Suprapubic skin (tissue), 4 donors: Measurements from ENCODE around the gene BRME1. TPM values are rescaled to one million over a fixed set of nuclear protein-coding genes. Genes with fewer than 3 reads are reported as not detected.
"Not testable (repeated sequence)": the region's sequence is repeated elsewhere in the genome, so short reads cannot be mapped to it uniquely, and the experiment has no call there.

Experiments
- DNase-seq, 2 donors: peaks; one replicate each; pipeline ENCODE4 v3.0.0-alpha.2; 2019; ENCODE audit warnings: low spot score in 2 of 2
- H3K27ac ChIP-seq: fragments of 200-600 bp; sonication (generic); one replicate; pipeline ENCODE4 v1.5.1; 2019
- H3K27me3 ChIP-seq: fragments of 200-600 bp; sonication (generic); one replicate; pipeline ENCODE4 v1.5.1; 2019
- H3K36me3 ChIP-seq: fragments of 200-600 bp; sonication (generic); one replicate; pipeline ENCODE4 v1.5.1; 2019
- H3K4me1 ChIP-seq: fragments of 200-600 bp; sonication (generic); one replicate; pipeline ENCODE4 v1.5.1; 2019
- H3K4me3 ChIP-seq: fragments of 200-600 bp; sonication (generic); one replicate; pipeline ENCODE4 v1.5.1; 2019; ENCODE audit warnings: mild to moderate bottlenecking
- H3K9me3 ChIP-seq: fragments of 200-600 bp; sonication (generic); one replicate; pipeline ENCODE4 v1.5.1; 2019
- EP300 ChIP-seq: sonication (generic); formaldehyde crosslinking; IDR thresholded peaks from one replicate; pipeline ENCODE4 v1.6.1; 2017; ENCODE audit warnings: antibody characterized with exemption
- POLR2A ChIP-seq, 2 donors: fragments of 450-650 bp; IDR thresholded peaks; one replicate each; pipeline ENCODE4 v1.6.1; 2017; ENCODE audit warnings: antibody characterized with exemption in 2 of 2, mild to moderate bottlenecking in 2 of 2, moderate library complexity in 2 of 2
- POLR2AphosphoS5 ChIP-seq, 3 donors: sonication (generic); formaldehyde crosslinking; IDR thresholded peaks; one replicate each; pipeline ENCODE4 v1.6.1; 2017; ENCODE audit warnings: antibody characterized with exemption in 3 of 3
- WGBS: methylation state at CpG from one replicate; pipeline ENCODE4 v1.1.5; 2018; 5-methylcytosine and 5-hydroxymethylcytosine counted together
- total RNA-seq, 4 donors: library from RNA; depleted of rRNA; stranded (reverse); fragments of >200 nt; gene quantifications; one replicate each; pipeline ENCODE4 v1.1.0, GENCODE V29; 2016
- TF ChIP-seq, protein P1 (sequence below), 2 donors: fragments of 200-600 bp in 1 of 2; fragments of 450-650 bp in 1 of 2; sonication (generic) in 1 of 2; IDR thresholded peaks; one replicate each; pipeline ENCODE4 v1.5.1; 2016 to 2019; ENCODE audit warnings: antibody characterized with exemption in 2 of 2, mild to moderate bottlenecking in 1 of 2, moderate library complexity in 1 of 2

BRME1 gene
- total RNA-seq, 4 donors from 2014 or later, result 7.6 to 23.0 (median 9.9) TPM

DNA sequence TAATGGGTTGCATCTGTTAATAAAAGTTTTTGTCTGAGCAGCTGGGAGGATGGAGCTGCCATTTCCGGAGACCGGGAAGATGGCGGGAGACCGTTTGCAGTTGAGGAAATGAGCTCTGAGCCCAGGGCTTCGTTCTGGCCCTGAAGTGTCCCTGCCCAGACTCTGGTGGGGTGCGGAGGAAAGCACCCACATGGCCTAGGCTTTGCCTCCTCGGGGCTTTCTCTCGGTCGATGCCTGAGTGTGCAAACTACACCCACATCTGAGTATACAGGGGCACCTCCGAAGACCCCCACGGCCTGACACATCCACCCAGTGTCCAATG lies 44.6 kb downstream of the BRME1 start:
- Histone ChIP-seq H3K4me1 (peaks cover 36% of the 10 kb centered on the region), H3K9me3 (no peaks in the 10 kb centered on the region), H3K36me3 (no peaks in the 10 kb centered on the region), H3K4me3 (peak overlapping the region; percentile 49), H3K27ac (peak overlapping the region; percentile 91), H3K27me3 (no peaks in the 10 kb centered on the region)
- TF ChIP-seq POLR2AphosphoS5 (IDR thresholded peaks at IDR 0.05) (no peak), EP300 (no peak), POLR2A (IDR thresholded peaks at IDR 0.05) (no peak)
- TF ChIP-seq, protein P1, sequence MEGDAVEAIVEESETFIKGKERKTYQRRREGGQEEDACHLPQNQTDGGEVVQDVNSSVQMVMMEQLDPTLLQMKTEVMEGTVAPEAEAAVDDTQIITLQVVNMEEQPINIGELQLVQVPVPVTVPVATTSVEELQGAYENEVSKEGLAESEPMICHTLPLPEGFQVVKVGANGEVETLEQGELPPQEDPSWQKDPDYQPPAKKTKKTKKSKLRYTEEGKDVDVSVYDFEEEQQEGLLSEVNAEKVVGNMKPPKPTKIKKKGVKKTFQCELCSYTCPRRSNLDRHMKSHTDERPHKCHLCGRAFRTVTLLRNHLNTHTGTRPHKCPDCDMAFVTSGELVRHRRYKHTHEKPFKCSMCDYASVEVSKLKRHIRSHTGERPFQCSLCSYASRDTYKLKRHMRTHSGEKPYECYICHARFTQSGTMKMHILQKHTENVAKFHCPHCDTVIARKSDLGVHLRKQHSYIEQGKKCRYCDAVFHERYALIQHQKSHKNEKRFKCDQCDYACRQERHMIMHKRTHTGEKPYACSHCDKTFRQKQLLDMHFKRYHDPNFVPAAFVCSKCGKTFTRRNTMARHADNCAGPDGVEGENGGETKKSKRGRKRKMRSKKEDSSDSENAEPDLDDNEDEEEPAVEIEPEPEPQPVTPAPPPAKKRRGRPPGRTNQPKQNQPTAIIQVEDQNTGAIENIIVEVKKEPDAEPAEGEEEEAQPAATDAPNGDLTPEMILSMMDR (IDR thresholded peaks at IDR 0.05), result no peak
- WGBS, result 27% methylated on average over 9 of the region's 11 CpGs
- no peak for DNase-seq

DNA sequence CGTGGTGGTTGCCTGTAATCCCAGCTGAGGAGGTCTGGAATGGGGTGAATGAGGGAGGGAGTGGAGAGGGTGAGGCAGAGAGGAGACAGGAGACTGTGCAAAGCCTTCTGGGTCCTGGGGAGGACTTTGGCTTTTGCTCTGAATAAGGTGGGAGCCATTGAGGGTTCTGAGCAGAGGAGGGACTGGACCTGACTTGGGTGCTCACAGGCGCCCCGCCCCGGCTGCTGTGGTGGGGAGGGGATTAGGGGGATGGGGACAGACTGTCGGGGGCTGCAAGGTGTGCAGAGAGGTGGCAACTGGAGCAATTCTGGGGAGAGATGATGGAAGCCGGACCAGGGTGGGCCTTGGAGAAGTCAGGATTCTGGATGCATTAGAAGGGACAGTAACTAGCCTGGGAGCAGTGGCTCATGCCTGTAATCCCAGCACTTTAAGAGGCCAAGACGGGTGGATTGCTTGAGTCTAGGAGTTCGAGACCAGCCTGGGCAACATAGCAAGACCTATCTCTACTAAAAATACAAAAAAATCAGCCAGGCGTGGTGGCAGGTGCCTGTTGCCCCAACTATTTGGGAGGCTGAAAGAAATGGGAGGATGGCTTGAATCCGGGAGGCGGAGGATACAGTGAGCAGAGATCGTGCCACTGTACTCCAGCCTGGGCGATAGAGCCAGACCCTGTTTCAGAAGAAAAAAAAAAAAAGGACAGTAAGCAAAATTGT lies 45.1 kb downstream of the BRME1 start:
- Histone ChIP-seq H3K27me3 (no peaks in the 10 kb centered on the region), H3K9me3 (no peaks in the 10 kb centered on the region), H3K27ac (peak overlapping the region; percentile 91), H3K36me3 (no peaks in the 10 kb centered on the region), H3K4me1 (peaks cover 31% of the 10 kb centered on the region), H3K4me3 (peak overlapping the region; percentile 49)
- WGBS, result 68% methylated on average over 13 of the region's 13 CpGs
- TF ChIP-seq EP300, result no peak
- TF ChIP-seq, protein P1 (IDR thresholded peaks at IDR 0.05), result no peak
- DNase-seq, result no peak

DNA sequence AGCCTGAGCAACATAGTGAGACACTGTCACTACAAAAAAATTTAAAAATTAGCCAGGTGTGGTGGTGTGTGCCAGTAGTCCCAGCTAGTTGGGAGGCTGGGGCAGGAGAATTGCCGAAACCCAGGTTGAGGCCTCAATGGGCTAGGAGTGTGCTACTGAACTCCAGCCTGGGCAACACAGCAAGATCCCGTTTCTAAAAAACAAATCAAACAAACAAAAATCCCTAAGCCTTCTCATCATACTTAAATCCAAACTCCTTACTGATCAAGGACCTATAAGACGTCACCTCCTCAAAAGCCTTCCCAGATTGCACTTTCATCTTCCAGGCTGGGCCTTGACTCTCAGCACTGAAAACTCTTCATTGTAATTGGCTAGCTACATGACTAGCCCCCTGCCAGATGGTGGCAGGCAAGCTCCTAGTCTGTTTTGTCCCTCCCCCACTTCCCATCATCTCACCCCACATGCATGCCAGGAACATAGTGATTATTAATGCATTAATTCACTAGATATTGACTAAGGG lies 46.5 kb downstream of the BRME1 start:
- peaks cover 25% of the 10 kb centered on the region for H3K4me1 ChIP-seq
- 91% methylated on average over 3 of the region's 3 CpGs for WGBS
- H3K27ac ChIP-seq, result peak overlapping the region; percentile 38

DNA sequence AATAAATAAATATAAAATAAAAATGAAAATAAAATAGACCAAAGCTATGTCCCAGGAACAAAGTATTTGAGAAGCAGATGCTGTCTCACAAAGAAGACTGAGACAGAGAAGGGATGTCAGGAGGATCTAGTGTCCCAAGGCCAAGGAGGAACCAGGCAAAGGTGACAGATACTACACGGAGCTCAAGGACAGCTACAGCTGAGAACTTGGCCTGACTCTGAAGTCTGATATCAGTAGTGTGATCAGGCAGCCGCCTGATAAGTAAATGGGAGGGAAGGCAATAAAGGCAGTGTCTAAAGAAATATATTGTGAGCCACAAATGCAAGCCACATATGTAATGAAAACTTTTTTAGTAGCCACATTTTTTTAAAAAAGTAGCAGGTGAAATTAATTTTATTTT lies 49.4 kb downstream of the BRME1 start:
- WGBS, result 57% methylated on average over 2 of the region's 2 CpGs
- Histone ChIP-seq H3K9me3 (no peaks in the 10 kb centered on the region), H3K4me3 (no peak overlapping the region), H3K27me3 (no peaks in the 10 kb centered on the region), H3K36me3 (no peaks in the 10 kb centered on the region), H3K4me1 (peaks cover 22% of the 10 kb centered on the region), H3K27ac (no peak overlapping the region)
- no peak for TF ChIP-seq POLR2A (IDR thresholded peaks at IDR 0.05)
- TF ChIP-seq EP300, result no peak
- no peak for TF ChIP-seq POLR2AphosphoS5 (IDR thresholded peaks at IDR 0.05)
- TF ChIP-seq, protein P1 (IDR thresholded peaks at IDR 0.05), result no peak
- no peak for DNase-seq

More for the DNA sequence above, 46.5 kb downstream of the BRME1 start:
- Histone ChIP-seq H3K27me3 (no peaks in the 10 kb centered on the region), H3K9me3 (no peaks in the 10 kb centered on the region), H3K36me3 (no peaks in the 10 kb centered on the region), H3K4me3 (no peak overlapping the region)
- DNase-seq, result no peak
- TF ChIP-seq POLR2A (IDR thresholded peaks at IDR 0.05) (no peak), EP300 (no peak), POLR2AphosphoS5 (IDR thresholded peaks at IDR 0.05) (no peak)
- TF ChIP-seq, protein P1 (IDR thresholded peaks at IDR 0.05), result no peak

DNA sequence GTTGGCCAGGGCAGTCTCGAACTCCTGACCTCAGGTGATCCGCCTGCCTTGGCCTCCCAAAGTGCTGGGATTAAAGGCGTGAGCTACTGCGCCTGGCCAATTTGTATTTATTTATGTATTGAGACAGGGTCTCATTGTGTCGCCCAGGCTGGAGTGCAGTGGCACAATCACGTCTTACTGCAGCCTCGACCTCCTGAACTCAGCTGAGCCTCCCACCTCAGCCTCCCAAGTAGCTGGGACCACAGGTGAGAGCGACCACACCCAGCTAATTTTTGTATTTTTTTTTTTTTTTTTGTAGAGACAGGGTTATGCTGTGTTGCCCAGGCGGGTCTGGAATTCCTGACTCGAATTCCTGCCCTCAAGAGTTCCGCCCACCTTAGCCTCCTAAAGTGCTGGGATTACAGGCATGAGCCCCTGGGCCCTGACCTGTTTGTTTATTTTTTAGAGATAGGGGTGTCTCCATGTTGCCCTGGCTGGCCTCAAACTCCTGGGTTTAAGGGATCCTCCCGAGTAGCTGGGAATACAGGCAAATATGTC lies 53.7 kb downstream of the BRME1 start:
- Histone ChIP-seq H3K27ac (peak overlapping the region; percentile 100), H3K4me1 (peaks cover 57% of the 10 kb centered on the region)
- DNase-seq, H3K27me3 ChIP-seq, H3K36me3 ChIP-seq, H3K9me3 ChIP-seq, H3K4me3 ChIP-seq: not testable (repeated sequence)
- WGBS, result 62% methylated on average over 12 of the region's 12 CpGs

DNA sequence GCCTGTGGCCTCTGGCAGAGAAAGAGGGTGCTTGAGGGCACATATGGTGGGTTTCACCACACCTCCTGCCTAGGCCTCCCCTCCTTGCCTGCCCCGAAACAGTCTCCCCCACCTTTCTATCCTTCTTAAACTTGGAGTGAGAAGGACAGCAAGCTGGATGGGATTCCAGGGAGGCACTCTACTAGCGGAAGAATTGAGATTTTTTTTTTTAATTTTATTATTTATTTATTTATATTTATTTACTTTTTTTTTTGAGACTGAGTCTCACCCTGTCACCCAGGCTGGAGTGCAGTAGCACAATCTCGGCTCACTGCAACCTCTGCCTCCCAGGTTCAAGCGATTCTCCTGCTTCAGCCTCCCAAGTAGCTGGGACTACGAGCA lies 54.2 kb downstream of the BRME1 start:
- not testable (repeated sequence) for H3K27me3 ChIP-seq, H3K9me3 ChIP-seq, H3K36me3 ChIP-seq, DNase-seq
- Histone ChIP-seq H3K4me1 (peaks cover 62% of the 10 kb centered on the region), H3K4me3 (peak overlapping the region; percentile 45), H3K27ac (peak overlapping the region; percentile 100)
- WGBS, result 63% methylated on average over 5 of the region's 5 CpGs
